IPS-15b (cell line): ENCODE results near the gene TCP11.

Source experiments
- H3K27me3 ChIP-seq: one replicate; pipeline ENCODE4 v1.6.1; 2013; ENCODE audit warnings: low read length; ENCODE audit not compliant: control insufficient read depth, insufficient read depth
- H3K36me3 ChIP-seq: one replicate; pipeline ENCODE4 v1.6.1; 2013; ENCODE audit warnings: low read length; ENCODE audit not compliant: control insufficient read depth, insufficient read depth
- H3K4me1 ChIP-seq: one replicate; pipeline ENCODE4 v1.6.1; 2013; ENCODE audit warnings: mild to moderate bottlenecking, low read length; ENCODE audit not compliant: control insufficient read depth, insufficient read depth
- H3K4me3 ChIP-seq: one replicate; pipeline ENCODE4 v1.5.1; 2013; ENCODE audit warnings: low read depth, low read length
- H3K9ac ChIP-seq: one replicate; pipeline ENCODE4 v1.6.1; 2013; ENCODE audit warnings: low read depth, mild to moderate bottlenecking, low read length
- H3K9me3 ChIP-seq: one replicate; pipeline ENCODE4 v1.6.1; 2013; ENCODE audit warnings: mild to moderate bottlenecking, low read length; ENCODE audit not compliant: control insufficient read depth, insufficient read depth

The TCP11 gene

DNA sequence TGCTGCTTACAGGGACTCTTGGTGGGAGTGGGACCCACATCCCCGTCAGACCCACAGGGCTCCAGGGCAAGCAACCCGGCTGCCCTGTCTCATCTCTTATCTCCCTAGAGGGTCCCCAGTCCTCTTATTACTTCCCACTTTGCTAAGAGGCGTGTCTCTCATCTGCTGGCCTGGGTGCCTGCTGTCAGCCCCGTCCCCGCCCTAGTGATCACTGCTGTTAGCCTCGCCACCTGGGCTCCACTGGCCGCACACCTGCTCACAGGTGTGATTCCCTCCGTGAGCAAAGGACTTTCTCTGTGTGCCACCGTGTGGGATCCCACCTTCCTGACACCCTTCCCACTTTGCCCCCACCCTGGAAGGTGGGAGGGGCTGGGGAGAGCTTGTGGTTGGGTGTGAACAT lies 57.6 kb downstream of the TCP11 start:
- H3K4me1 ChIP-seq, result peaks cover 10% of the 10 kb centered on the region
- no peak overlapping the region for H3K9ac ChIP-seq
- H3K9me3 ChIP-seq, result no peaks in the 10 kb centered on the region
- H3K4me3 ChIP-seq, result no peak overlapping the region
- H3K27me3 ChIP-seq, result no peaks in the 10 kb centered on the region
- H3K36me3 ChIP-seq, result peaks cover 65% of the 10 kb centered on the region

DNA sequence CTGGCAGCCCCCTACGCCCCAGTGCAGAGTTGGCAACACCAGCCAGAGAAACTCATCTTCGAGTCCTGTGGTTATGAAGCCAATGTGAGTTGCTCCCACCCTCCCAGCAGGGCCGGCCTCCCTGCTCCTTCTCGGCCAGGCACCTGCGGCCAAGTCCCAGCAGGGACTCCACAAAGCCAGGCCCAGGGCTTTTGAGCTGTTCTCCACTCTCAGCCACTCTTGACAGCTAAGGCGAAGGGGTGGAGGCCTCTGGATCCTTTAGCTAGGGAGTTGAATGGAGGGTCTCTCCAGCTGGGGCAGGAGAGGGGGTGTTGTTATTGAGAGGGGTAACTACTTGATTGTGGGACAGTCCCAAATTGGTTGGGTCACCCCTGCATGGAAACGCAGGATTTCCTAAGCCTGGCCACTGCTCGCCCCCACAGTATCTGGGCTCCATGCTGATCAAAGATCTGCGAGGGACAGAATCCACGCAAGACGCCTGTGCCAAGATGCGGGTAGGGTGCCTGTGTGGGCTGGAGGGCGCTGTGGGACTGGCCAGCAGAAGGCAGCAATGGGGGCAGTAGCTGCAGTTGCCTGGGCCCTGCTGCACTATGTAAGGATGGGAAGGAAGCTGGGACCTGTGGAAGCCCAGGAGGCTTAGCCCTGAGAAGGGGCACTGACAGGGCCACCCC lies 58.3 kb downstream of the TCP11 start:
- H3K4me3 ChIP-seq, result no peak overlapping the region
- no peak overlapping the region for H3K9ac ChIP-seq
- H3K4me1 ChIP-seq, result peaks cover 10% of the 10 kb centered on the region
- H3K27me3 ChIP-seq, result no peaks in the 10 kb centered on the region
- H3K36me3 ChIP-seq, result peaks cover 60% of the 10 kb centered on the region
- no peaks in the 10 kb centered on the region for H3K9me3 ChIP-seq

DNA sequence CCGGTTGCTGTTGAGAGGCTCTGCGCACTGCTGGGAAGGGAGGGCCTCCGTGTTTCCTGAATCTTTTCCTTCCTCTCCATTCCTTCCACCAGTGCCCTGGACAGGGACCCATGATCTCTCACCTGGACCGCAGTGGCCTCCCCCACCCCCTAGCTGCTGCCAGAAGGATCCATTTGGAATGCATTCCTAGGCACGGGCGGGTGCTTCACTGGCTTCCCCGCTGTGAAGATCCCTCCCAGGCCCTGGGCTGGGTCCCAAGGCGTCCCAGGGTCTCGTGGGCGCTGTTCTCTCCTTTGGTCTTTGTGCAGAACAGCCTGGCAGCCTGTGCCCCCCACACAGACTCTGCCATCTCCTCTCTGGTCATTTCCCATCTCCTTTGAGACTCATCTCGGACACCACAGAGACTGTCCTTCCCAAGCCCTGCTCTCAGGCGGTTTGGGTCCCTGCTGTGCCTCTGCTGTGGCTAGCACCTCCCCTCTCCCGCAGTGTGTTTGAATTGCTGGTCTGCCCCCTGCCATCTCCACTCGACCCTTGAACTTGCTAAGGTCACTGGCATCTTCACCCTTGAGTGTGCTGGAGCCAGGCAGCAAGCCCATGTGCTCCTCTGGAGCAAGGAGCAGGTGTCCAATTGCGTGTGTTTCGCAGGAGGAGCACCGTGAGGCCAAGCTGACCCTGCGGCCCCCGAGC lies 59.0 kb downstream of the TCP11 start:
- Histone ChIP-seq H3K4me1 (peaks cover 10% of the 10 kb centered on the region), H3K9me3 (no peaks in the 10 kb centered on the region), H3K4me3 (no peak overlapping the region), H3K36me3 (peaks cover 57% of the 10 kb centered on the region), H3K27me3 (no peaks in the 10 kb centered on the region), H3K9ac (no peak overlapping the region)

DNA sequence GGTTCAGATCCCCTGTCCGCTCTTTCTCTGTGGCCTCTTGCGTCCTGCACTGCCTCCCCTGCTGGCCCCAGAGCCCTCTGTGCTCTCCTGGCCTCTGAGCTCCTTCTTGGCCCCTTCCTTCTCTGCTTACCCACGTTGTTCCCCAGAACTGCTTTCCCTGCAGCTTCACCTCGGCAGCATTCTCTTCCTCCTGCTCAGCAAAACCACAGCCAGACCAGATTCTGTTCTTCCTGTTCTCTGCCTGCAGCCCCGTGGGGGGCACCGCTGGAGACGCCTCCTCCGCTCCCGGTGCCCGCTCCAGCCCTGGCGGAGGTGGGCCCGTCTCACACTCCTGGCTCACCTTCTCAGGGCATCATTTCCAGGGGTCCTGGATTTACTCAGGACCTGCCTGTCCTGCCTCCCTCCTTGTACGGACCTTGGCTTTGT lies 59.7 kb downstream of the TCP11 start:
- Histone ChIP-seq H3K27me3 (no peaks in the 10 kb centered on the region), H3K36me3 (peaks cover 57% of the 10 kb centered on the region), H3K4me3 (no peak overlapping the region), H3K9me3 (no peaks in the 10 kb centered on the region), H3K9ac (no peak overlapping the region), H3K4me1 (peaks cover 10% of the 10 kb centered on the region)

DNA sequence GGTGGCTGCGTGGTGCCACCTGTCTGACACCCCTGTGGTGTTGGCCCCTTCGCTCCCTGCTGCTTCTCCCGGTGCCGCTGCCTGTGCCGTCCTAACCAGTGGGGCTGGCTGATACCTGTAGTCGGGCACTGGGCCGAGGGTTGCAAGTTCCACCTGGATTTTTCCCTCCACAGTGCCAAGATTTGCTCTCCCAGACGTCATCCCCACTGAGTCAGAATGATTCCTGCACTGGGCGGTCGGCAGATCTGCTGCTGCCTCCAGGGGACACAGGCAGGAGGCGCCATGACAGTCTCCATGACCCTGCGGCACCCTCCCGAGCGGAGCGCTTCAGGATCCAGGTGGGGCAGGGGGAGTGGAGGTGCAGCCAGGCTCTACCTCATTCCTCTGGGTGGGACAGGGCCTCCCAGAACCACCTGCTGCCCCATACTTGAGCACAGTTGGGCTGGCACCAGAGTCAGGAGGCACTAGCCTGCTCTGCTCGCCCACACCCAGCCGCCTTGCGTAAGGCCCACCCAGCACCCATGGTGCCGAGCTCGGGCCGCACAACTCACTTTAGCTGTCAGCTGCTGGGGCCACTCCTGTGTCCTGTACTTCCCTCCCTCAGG lies 60.2 kb downstream of the TCP11 start:
- Histone ChIP-seq H3K36me3 (peaks cover 59% of the 10 kb centered on the region), H3K9ac (no peak overlapping the region), H3K4me3 (no peak overlapping the region), H3K4me1 (peaks cover 10% of the 10 kb centered on the region), H3K9me3 (no peaks in the 10 kb centered on the region), H3K27me3 (no peaks in the 10 kb centered on the region)

DNA sequence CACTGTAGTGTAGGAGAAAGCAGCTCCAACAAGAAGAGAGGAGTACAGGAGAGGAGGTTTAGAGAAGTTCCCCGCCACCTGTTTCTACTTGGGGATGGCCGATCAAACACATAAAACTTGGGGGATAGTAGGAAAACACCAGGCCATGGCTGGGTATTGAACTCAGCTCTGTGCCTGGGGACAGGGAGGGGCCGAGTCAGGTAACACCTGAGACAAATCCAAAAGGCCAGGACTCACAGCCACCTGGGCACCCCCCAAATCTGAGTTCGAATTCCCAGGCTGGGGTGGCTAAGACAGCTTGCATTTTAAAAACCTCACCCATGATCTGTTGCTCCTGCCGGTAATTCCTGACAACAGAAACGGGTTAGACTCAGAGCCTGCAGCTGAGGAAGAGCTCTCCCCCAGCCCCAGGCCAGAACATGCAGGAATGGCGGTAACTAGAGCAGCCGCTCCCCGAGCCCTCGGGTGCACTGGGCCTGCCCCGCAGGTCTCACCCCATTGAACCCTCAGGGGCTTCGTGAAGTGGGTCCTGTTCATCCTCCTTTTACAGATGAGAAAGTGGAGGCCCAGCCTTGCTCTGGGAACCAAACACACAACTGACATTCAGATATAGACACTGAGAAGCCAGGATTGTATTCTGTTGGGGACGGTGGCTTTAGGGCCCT lies 61.0 kb downstream of the TCP11 start:
- Histone ChIP-seq H3K36me3 (peaks cover 52% of the 10 kb centered on the region), H3K4me3 (no peak overlapping the region), H3K9me3 (no peaks in the 10 kb centered on the region), H3K27me3 (no peaks in the 10 kb centered on the region), H3K4me1 (peaks cover 10% of the 10 kb centered on the region), H3K9ac (no peak overlapping the region)

DNA sequence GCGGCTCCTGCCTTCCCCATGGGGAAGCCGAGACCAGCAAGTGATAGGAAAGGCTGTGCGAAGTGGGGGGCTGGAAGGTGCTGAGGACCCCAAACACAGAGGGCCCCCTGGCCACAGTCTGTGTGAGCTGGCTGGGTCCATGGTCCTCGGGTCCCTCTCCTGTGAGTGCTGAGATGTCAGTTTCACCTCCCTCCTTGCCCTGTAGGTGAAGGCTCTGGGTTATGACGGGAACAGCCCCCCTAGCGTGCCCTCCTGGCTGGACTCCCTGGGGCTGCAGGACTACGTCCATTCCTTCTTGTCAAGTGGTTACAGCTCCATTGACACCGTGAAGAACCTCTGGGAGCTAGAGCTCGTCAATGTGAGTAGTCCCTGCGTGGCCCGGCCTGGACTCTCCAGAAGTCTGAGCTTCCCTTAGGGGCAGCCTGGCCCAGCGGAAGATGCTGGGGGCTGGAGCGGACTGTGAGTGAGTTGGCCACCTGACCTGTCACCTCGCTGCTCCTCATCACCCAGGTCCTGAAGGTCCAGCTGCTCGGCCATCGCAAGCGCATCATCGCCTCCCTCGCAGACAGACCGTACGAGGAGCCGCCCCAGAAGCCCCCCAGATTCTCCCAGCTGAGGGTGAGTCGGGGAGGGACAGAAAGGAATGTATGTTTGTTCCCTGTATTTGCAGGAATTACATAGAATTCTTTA lies 61.7 kb downstream of the TCP11 start:
- no peaks in the 10 kb centered on the region for H3K9me3 ChIP-seq
- H3K9ac ChIP-seq, result no peak overlapping the region
- H3K4me1 ChIP-seq, result peaks cover 10% of the 10 kb centered on the region
- no peaks in the 10 kb centered on the region for H3K27me3 ChIP-seq
- peaks cover 47% of the 10 kb centered on the region for H3K36me3 ChIP-seq
- H3K4me3 ChIP-seq, result no peak overlapping the region

DNA sequence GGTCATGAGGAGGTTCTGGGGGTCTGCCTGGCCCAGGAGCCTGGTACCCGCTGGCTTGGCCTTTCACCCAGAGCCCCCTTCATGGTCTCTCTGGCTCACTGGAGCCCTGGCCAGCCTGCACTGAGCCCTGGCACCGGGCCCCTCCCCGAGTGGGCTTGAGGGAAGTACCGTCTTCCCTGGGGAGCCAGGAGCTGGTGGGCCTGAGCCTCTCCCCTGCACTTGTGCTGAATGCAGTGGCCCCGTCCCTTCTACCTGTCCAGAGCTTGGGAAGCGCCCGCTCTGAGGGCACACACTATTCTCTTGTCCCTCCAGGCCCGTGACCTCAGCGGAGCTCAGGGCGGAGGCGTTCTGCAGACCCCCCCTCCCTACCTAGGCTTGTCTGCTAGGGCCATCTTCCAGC lies 62.2 kb downstream of the TCP11 start:
- Histone ChIP-seq H3K27me3 (no peaks in the 10 kb centered on the region), H3K9ac (no peak overlapping the region), H3K36me3 (peaks cover 43% of the 10 kb centered on the region), H3K9me3 (no peaks in the 10 kb centered on the region), H3K4me3 (no peak overlapping the region), H3K4me1 (peaks cover 10% of the 10 kb centered on the region)

DNA sequence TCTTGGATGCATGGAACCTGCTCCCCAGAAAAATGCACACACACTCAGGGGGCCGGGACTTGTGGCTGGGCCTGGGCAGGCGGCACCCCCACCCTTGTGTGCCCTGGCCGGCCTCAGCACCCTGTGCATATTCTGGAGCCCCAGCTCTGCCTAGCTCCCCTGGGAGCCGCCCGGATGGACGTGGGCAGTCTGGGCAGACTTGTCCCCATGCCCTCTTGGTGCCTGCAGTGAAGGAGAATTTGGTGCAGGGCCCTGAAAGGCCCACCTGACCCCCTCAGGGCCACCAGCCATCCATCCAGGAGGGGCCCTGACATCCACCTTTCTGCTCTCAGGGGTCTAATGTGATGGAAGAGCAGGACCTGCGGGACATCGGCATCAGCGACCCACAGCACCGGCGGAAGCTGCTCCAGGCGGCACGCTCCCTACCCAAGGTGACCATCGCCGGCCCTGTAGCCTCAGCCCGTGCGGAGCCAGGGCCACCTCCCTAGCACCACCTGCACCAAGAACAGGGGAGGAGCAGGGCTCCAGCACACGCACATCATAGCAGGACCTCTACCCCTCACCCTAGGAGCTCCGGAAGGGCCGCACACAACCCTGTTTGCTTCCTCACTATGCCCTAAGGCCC lies 62.8 kb downstream of the TCP11 start:
- H3K27me3 ChIP-seq, result no peaks in the 10 kb centered on the region
- H3K36me3 ChIP-seq, result peaks cover 37% of the 10 kb centered on the region
- H3K4me3 ChIP-seq, result no peak overlapping the region

DNA sequence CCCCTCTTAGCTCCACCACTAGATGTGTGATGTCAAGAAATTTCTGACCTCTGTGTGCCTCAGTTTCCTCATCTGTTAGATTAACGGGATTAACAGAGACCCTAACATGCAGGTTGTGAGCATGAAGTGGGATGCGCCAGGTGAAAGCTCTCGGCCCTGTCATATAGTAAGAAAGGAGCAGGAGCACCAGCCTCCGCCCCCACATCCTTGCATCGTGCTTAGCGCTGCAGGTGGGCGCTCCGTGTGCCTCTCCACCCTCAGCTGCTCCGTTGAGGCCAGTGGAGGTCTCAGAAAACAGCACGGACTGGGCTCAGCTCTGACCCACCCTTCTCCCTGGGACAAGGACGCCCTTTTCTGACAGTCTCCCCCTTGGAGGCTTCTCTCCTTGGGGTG lies 63.4 kb downstream of the TCP11 start:
- H3K9ac ChIP-seq, result no peak overlapping the region
- peaks cover 10% of the 10 kb centered on the region for H3K4me1 ChIP-seq
- no peak overlapping the region for H3K4me3 ChIP-seq
- H3K9me3 ChIP-seq, result no peaks in the 10 kb centered on the region
- H3K27me3 ChIP-seq, result no peaks in the 10 kb centered on the region
- peaks cover 32% of the 10 kb centered on the region for H3K36me3 ChIP-seq

More for the DNA sequence above, 62.8 kb downstream of the TCP11 start:
- peaks cover 10% of the 10 kb centered on the region for H3K4me1 ChIP-seq
- no peaks in the 10 kb centered on the region for H3K9me3 ChIP-seq
- H3K9ac ChIP-seq, result no peak overlapping the region
